OCI-LY3 (cell line): ENCODE measurements around the gene FKBP5.

ENCODE experiments used
- EZH2phosphoT487 ChIP-seq: fragments of 200-600 bp; shearing (Covaris generic); IDR thresholded peaks from 2 replicates; pipeline ENCODE4 v1.6.1; 2018; ENCODE audit warnings: antibody characterized with exemption, mixed run types, low read depth
- TF ChIP-seq, protein P1 (sequence below): fragments of 200-600, 300-600 bp; sonication (generic); IDR thresholded peaks from 2 replicates; pipeline ENCODE4 v1.5.1; 2014; ENCODE audit warnings: antibody characterized with exemption, low read length, low read depth

DNA sequence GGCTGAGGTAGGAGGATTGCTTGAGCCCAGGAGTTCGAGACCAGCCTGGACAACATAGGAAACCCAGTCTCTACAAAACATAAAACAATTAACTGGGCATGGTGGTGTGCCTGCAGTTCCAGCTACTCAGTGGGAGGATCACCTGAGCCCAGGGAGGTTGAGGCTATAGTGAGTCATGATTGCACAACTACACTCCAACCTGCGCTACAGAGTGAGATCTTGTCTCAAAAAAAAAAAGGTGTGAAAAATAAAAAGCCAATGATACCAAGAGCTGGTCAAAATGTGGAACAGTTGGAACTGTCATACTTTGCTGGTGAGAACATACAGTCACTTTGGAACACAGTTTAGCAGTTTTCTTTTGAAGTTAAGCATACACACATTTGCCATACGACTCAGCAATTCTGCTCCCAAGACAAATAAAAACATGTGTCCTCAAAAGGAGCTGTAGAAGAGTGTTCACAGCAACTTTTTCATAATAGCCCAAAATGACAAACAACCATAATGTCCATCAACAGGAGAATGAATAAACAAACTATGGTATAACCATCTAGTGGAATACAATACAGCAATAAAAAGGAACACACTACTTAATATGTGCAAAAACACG lies 21.6 kb upstream of the FKBP5 start:
- TF ChIP-seq, protein P1, sequence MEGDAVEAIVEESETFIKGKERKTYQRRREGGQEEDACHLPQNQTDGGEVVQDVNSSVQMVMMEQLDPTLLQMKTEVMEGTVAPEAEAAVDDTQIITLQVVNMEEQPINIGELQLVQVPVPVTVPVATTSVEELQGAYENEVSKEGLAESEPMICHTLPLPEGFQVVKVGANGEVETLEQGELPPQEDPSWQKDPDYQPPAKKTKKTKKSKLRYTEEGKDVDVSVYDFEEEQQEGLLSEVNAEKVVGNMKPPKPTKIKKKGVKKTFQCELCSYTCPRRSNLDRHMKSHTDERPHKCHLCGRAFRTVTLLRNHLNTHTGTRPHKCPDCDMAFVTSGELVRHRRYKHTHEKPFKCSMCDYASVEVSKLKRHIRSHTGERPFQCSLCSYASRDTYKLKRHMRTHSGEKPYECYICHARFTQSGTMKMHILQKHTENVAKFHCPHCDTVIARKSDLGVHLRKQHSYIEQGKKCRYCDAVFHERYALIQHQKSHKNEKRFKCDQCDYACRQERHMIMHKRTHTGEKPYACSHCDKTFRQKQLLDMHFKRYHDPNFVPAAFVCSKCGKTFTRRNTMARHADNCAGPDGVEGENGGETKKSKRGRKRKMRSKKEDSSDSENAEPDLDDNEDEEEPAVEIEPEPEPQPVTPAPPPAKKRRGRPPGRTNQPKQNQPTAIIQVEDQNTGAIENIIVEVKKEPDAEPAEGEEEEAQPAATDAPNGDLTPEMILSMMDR: no peak
- TF ChIP-seq EZH2phosphoT487: no peak
